C4-2B (cell line): ENCODE measurements around the gene SPNS1.
A peak's percentile ranks its signal among the peaks of the same experiment; 100 is the strongest.

Experiments
- H3K27ac ChIP-seq: fragments of 450-650 bp; 2 replicates; pipeline ENCODE4 v1.5.1; 2017
- CTCF ChIP-seq: fragments of 450-650 bp; conservative IDR thresholded peaks from 2 replicates; pipeline ENCODE4 v1.5.1; 2017; ENCODE audit warnings: mild to moderate bottlenecking
- ZFX ChIP-seq: fragments of 450-650 bp; IDR thresholded peaks from 2 replicates; pipeline ENCODE4 v1.6.1; 2017

Gene SPNS1

GRCh38 chr16:28943281-28943680, 31.3 kb upstream of the SPNS1 start:
- H3K27ac ChIP-seq, result no peak overlapping the region
- TF ChIP-seq CTCF (no peak), ZFX (no peak)

GRCh38 chr16:28946681-28947080, 27.9 kb upstream of the SPNS1 start:
- TF ChIP-seq CTCF (no peak), ZFX (no peak)
- H3K27ac ChIP-seq, result no peak overlapping the region

- H3K27ac ChIP-seq, result peak within 1 kb of the TSS; percentile 85
- TF ChIP-seq ZFX (no peak), CTCF (no peak)
Measured at GRCh38 chr16:28950648-28951409, 23.7 kb upstream of the SPNS1 start, which contains the start of gene NFATC2IP. TSS of gene NFATC2IP (plus strand) at chr16:28950937. CDS start at chr16:28951012, 75 bp downstream.

GRCh38 chr16:28951410-28951943, 23.1 kb upstream of the SPNS1 start:
- peak overlapping the region; percentile 85 for H3K27ac ChIP-seq
- no peak for TF ChIP-seq ZFX
- TF ChIP-seq CTCF, result no peak

GRCh38 chr16:28958216-28958615, 16.4 kb upstream of the SPNS1 start:
- no peak for TF ChIP-seq ZFX
- no peak for TF ChIP-seq CTCF
- no peak overlapping the region for H3K27ac ChIP-seq

- no peak overlapping the region for H3K27ac ChIP-seq
Measured at GRCh38 chr16:28958836-28959235, 15.7 kb upstream of the SPNS1 start.

More at GRCh38 chr16:28958836-28959235, 15.7 kb upstream of the SPNS1 start:
- TF ChIP-seq CTCF (no peak), ZFX (no peak)
